CD4-positive, alpha-beta T cell treated with Interleukin-6 at 100 ng/mL for 8 hours (primary cell): ENCODE data around the gene TMPRSS9.
A peak's percentile ranks its signal among the peaks of the same experiment; 100 is the strongest.

Experiments
- DNase-seq: peaks from one replicate; pipeline ENCODE4 v3.0.0-alpha.2; 2020; ENCODE audit warnings: mixed read lengths, low spot score

Gene TMPRSS9

DNA sequence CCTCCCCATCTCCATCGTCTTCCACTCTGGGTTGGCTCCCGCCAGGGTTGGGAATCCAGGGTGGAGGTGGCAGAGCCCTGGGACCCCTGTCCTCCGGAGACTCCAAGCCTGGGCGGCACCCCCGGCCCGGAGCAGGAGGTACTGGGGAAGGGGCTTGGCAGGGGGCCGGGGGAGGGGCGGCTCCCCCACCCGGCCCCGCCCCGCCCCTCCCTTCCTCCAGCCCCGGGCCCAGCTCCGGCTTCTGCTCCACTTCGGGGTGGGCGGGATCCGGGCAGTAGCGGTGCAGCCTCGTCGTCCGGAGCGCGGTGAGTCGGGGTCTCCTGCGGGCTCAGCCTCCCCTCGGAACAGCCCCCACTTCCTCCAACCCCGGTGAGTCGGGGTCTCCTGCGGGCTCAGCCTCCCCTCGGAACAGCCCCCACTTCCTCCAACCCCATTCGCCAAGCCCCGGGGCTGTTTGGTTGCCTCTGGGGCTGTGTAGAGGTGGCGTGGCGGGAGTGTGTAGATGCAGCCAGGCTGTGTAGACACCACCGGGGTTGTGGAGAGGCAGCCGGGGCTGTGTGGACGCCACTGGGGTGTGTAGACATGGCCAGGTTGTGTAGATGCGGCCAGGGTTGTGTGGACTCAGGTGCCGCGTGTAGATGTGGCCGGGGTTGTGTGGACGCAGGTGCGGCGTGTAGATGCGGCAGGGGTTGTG, at the start of gene TMPRSS9:
Gene TMPRSS9, plus strand, starts transcription at position 274 of the 694 bp plus-strand sequence. CDS start 29,521 bp downstream, outside the sequence.
- no peak for DNase-seq

DNA sequence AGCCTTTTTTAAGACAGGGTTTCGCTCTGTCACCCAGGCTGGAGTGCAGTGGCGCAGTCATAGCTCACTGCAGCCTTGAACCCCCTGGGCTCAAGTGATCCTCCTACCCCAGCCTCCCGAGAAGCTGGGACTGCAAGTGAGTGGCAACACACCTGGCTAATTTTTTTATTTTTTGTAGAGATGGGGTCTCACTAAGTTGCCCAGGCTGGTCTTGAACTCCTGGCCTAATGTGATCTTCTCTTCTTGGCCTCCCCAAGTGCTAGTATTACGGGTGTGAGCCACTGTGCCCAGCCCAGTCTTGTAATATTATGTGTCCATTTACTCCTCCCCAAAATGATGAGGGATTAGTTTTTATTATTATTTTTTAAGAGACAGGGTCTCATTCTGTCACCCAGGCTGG, 49.0 kb upstream of the TMPRSS9 start:
- no peak for DNase-seq

DNA sequence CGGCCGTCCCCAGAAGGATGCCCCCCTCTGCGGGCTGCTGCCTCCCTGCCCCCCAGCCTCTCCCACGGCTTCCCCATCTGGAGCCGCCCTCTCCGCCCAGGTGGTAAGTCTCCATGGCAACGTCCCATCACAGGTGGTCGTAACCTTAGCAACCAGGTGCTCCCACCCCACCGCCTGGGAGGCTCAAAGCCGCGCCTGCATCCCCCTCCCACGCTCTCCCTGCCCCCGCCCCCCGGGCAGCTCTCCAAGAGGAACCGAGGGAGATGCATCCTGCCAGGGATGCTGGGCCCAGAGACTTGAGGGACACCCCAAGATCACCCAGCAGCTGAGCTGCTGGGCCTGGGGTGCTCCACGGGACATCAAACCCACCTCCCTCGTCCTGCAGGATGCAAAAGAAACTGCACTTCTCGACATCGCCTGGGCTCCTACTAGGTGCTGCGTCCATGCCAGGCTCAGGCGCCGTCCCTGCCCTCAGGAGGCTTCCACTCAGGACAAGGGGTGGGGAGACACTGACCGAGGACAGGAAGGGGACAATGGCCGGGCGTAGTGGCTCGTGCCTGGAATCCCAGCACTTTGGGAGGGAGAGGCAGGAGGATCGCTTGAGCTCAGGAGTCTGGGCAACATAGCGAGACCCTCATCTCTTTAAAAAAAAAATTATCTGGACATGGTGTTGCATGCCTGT, 47.1 kb upstream of the TMPRSS9 start:
- DNase-seq = no peak

GRCh38 chr19:2315121-2315817, 44.8 kb upstream of the TMPRSS9 start:
- no peak for DNase-seq

- no peak for DNase-seq
Measured at GRCh38 chr19:2315818-2316353, 44.2 kb upstream of the TMPRSS9 start.

GRCh38 chr19:2317300-2317699, 42.8 kb upstream of the TMPRSS9 start:
- no peak for DNase-seq

DNA sequence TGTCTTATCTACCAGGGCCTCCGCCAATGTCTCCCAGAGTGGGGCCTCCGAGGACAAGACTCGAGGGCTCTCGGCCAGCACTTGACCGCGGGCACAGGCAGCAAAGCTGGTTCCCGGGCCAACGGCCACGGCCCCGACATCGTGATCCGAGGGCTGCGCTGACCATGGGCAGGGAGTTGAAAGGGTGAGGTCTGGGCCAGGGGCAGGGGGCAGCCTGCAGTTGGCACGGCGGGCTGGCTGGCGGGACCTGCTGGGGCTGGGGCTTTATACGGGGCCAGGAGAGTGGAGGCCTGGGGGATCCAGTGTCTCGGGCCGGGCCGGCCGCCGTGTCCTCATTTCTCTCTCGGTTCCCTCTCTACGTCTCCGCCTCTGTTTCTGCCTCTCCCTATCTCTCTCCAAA, 42.3 kb upstream of the TMPRSS9 start:
- DNase-seq = no peak

DNA sequence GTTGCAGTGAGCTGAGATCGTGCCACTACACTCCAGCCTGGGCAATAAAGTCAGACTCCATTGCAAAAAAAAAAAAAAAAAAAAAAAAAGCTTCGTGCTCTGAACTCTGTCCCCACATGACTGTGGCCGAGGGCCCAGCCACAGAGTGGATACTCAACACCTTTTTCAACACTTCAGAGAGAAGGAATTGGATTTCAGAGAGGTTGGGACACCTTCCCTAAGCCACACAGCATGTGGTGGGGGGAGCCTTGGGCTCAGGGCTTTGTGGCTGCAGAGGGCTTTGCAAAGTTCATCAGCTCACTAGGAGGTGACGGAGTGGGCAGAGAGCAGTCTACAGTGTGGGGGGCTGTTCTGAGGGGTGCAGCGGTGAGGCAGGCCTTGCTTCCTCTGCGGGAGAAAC, 41.1 kb upstream of the TMPRSS9 start:
- no peak for DNase-seq

DNA sequence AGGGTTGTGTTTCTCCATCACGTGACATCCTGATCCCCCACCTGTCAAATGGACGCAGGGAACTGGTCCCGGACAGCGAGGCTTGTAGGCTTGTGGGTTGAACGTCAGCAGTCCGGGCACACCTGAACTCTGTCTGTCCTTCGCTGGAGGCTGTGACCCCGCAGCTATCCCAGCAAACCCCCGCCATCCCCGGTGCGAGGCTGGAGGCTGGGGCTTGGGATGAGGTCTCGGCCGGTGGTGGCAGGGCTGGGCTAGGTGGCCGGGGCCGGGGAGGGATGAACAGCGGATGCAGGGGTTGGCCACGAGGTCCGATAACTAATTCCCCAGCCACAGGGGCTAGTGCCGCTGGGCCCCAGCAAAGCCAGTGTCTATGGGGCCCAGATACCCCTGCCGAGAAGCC, 40.5 kb upstream of the TMPRSS9 start:
- no peak for DNase-seq

DNA sequence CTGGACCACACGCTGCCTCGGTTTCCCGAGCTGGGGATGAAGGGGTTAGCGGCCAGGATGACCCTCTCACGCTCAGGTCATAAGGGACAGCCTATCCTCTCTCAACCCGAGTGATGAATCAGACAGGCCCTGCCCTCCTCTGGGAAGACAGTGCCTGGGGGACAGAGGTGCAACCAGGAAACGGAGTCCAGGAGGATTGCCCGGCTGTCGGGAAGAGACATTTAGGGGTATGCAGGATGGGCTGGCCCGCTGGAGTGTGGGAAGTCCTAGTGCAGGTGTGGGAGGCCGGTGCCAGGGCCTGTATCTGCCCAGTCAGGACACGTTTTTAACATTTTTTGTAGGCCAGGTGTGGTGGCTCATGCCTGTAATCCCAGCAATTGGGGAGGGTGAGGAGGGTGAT, 40.0 kb upstream of the TMPRSS9 start:
- DNase-seq = no peak

DNA sequence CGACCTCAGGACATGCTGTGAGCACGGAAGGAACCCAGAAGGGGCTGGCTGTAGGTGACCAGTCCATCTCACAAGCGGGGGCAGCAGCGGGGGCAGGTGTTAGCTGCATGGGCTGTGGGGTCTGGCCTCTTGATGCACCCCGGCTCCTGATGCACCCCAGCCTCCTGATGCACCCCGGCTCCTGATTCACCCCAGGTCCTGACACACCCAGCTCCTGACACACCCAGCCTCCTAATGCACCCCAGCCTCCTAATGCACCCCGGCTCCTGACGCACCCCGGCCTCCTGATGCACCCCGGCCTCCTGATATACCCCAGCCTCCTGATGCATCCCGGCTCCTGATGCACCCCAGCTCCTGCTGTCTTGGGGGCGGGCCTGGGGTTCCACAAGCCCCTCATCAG, 39.1 kb upstream of the TMPRSS9 start:
- DNase-seq = no peak

GRCh38 chr19:2321565-2322283, 38.3 kb upstream of the TMPRSS9 start:
- DNase-seq = no peak

- no peak for DNase-seq
Measured at GRCh38 chr19:2323707-2324106, 36.4 kb upstream of the TMPRSS9 start.

- no peak for DNase-seq
Measured at GRCh38 chr19:2324220-2324948, 35.7 kb upstream of the TMPRSS9 start.

DNA sequence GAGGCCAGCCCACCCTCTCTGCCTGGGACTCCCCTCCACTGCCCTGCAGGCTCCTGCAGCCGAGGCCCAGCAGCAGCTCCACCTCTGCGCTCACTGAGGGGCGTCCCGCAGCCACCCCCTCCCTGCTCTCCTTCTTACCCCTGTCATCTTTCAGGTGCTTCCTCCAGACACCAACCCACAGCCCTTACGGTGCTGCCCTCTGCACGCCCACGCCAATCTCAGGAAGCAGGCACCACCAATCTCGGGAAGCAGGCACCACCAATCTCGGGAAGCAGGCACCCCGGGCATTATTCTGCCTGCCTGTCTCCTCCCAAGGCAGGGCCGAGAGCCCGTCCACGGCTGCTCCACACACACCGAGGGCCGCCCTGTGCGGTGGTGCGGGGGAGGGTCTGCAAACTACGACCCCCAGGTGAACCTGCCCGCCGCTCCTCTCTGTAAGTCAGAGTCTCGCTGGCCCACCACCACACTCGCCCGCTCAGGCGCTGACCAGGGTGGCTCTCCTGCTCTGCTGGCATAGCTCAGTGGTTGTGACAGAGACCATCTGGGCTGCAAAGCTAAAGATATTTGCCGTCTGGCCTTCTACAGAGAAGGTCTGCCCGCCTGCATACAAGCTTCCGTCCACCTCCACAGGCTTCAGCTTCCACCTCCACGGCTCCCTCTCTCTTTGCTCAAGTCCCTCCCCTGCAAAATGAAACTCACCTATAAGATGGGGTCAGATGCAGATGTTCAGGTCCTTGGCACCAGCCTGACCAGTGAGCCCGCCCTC, 34.6 kb upstream of the TMPRSS9 start:
- DNase-seq = no peak

- no peak for DNase-seq
Measured at GRCh38 chr19:2326699-2327360, 33.2 kb upstream of the TMPRSS9 start.

GRCh38 chr19:2327773-2328400, 32.2 kb upstream of the TMPRSS9 start:
- DNase-seq = peak; percentile 58

DNA sequence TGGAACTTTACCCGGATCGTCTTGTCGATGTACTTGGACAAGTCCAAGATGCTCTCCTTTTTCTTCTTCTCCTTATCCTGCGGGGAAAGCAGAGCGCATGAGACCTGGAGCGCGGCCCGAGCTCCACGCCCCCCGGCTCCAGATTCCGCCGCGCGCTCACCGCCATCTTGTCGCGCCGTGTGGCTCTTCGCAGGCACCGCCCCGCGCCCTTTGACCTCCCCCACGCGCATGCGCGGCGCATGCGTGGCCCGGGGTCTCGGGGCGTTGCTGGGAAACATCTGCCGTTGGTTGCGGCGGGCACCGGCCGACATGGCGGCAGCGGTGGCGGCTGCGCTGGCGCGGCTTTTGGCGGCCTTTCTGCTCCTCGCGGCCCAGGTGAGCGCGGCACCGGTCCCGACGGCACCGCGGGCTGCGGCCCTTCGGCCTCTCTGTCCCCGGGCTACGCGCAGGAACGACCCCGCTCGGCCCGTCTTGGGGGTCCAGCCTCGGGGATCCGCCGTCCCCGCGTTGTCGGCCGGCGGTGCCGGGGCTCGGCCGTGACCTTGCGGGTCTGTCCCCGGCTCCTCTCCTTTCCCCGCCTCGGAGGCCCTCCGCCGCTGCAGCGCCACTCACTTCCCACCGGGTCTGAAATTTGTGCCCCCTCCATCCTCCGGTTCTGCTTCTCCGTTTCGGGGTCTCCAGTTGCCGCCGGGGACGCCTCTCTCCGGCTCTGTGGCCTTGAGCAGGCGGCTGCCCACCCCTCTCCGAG, 31.5 kb upstream of the TMPRSS9 start, which contains the start of the genes LSM7 and SPPL2B:
Gene LSM7, minus strand, starts transcription at position 186 of the 748 bp plus-strand sequence. Its CDS starts 20 bp downstream, at position 166.
Gene SPPL2B, plus strand, starts transcription at position 284 of the 748 bp plus-strand sequence. Its CDS starts 26 bp downstream, at position 310.
- DNase-seq = peak; percentile 91

DNA sequence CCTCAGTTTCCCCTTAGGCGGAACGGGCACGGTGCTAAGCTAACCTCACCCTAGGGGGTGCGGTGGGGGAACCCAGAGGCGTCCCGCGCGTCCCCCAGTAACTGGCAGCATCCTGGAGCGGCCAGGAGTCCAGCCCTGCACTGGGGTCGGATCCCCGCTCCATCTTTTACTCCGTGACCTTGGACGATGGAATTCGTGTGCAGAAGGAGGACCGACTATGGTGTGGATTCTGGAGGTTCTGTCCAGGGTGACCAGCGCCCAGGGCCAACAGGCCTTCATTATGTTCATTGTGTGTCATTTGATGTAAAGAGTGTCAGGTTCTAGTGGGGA, 31.0 kb upstream of the TMPRSS9 start:
- no peak for DNase-seq
